Calu3 (cell line): ENCODE data around the gene PNMA1. TPM values are rescaled to one million over a fixed set of nuclear protein-coding genes. Genes with fewer than 3 reads are reported as not detected.

Experiments
- BruUV-seq: library from RNA; stranded (reverse); fragments of 400-500 nt; replicated peaks from 2 replicates; lab custom pipeline; 2021; lab: Mats Ljungman, UMichigan
- CTCF ChIA-PET: fragments of 300-600 bp; sonication (Branson Sonifier 250); formaldehyde crosslinking; loops from one replicate; lab custom pipeline; 2022; ENCODE audit warnings: antibody characterized with exemption; lab: Charles Lee
- DNase-seq: peaks from one replicate; pipeline ENCODE4 v3.0.0; 2022
- H3K27ac Mint-ChIP-seq: one replicate; pipeline ENCODE4 v1.8.0; 2022; ENCODE audit warnings: mixed read lengths; ENCODE audit not compliant: unreplicated experiment
- H3K27me3 Mint-ChIP-seq: one replicate; pipeline ENCODE4 v1.8.0; 2022; ENCODE audit warnings: mixed read lengths; ENCODE audit not compliant: unreplicated experiment
- H3K36me3 Mint-ChIP-seq: one replicate; pipeline ENCODE4 v1.8.0; 2022; ENCODE audit warnings: mild to moderate bottlenecking, moderate library complexity, mixed read lengths; ENCODE audit not compliant: insufficient read depth, unreplicated experiment
- H3K4me1 Mint-ChIP-seq: one replicate; pipeline ENCODE4 v1.8.0; 2022; ENCODE audit warnings: mild to moderate bottlenecking, low read depth, mixed read lengths; ENCODE audit not compliant: unreplicated experiment
- H3K4me3 Mint-ChIP-seq: one replicate; pipeline ENCODE4 v1.8.0; 2022; ENCODE audit warnings: mild to moderate bottlenecking, low read depth, moderate library complexity, mixed read lengths; ENCODE audit not compliant: unreplicated experiment
- H3K9me3 Mint-ChIP-seq: one replicate; pipeline ENCODE4 v1.8.0; 2022; ENCODE audit warnings: low read depth, mixed read lengths; ENCODE audit not compliant: unreplicated experiment
- intact Hi-C: fragments of 100-400 bp; cut with micrococcal nuclease; formaldehyde crosslinking; loops from one replicate; pipeline ENCODE4 v1.10.0; 2022; ENCODE audit not compliant: unreplicated experiment
- total RNA-seq: library from RNA; stranded (reverse); gene quantifications from 2 replicates; pipeline ENCODE4 v1.2.3, GENCODE V29; 2022
- TF ChIP-seq, protein P1 (sequence below): fragments of 200-600 bp; IDR thresholded peaks from one replicate; pipeline ENCODE4 v1.8.0; 2022; ENCODE audit warnings: antibody characterized with exemption; ENCODE audit not compliant: unreplicated experiment

PNMA1 gene
- total RNA-seq, 1 experiment from 2014 or later: 37.2 TPM

DNA sequence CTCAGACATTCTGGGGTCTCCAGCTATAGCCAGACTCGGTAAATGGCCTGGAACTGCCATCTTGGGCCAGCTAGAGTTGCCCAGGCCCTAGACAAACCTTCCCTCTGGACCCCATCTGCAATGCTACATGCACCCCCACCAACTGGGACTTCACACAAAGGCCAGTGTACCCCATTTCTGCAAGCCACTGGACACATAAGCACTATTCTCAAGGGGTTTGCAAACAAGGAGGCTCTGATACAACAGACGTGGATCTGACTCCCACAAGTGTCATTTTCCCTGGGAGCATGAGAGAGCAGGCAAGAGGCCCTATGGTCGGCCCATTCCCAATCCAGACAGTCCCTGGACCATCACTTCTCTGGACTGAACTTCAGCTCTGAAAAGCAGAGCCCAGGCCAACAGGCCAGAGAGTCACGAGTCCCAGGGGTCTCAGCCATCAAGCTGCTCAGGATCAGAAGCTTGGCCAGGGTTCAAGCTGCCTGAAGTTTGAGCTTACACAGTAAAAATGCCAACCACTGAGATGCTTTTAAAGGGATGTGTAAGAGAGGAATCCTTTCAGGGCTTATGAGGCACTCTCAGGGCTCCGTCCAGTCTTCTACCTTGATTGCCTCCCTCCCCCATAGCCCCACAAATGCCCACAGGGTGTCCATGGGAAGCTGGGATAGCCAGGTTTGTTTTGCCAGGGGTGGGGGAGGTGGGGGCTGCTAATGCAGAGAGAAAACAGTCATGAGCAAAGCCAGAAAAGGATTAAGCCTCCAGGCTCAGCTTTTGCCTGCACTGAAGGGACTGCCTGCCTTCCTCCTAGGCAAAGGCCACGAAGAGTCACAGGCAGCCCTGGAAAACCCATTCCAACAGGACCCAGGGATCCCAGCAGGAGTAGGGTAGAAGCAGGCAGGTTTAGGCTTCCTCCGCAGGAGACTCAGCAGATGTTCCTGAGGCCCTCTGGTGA, 31.7 kb upstream of the PNMA1 start:
- CTCF ChIA-PET: interaction anchor here (0.6 to 1.9 kb wide), 5 partner anchors 13 to 84 kb away, joined by 3 to 11 read pairs (median 4); a partner anchor contains a TSS

DNA sequence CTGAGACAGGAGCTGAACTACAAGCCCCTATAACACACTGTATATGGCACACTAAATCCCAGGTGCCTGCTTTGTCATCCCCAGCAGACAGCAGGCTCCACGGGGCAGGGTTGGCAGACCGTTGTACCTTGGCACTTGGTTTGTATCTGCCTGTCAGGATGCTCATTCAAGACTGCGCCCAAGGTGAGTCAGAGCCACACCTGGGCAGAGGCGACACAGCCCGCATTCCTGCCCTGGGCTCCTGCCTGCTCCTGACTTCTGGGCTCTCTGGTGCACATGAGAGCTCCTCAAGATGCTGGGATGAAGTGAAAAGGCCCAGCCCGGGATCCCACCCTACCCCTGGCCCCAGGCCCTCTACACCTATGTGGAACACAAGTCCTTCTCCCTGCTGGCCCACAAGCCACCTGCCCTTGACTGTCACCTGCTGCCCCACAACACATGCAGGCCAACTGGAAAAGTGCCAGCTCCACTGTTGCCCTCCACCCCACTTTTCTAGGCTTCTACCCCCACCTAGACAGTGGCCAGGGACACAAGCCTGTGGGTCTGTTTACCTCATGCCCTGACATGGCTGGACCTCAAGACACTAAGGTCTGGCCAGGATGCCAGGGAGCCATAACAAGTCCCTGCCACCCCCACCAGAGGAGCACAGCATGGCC, 30.8 kb upstream of the PNMA1 start:
- DNase-seq: peak; percentile 79
- no peaks in the 10 kb centered on the region for H3K27me3 Mint-ChIP-seq
- CTCF ChIA-PET: interaction anchor here (1.1 to 1.9 kb wide), 4 partner anchors 14 to 85 kb away, joined by 3 to 11 read pairs (median 6); a partner anchor contains a TSS
- H3K36me3 Mint-ChIP-seq: peaks cover 31% of the 10 kb centered on the region
- TF ChIP-seq, protein P1, sequence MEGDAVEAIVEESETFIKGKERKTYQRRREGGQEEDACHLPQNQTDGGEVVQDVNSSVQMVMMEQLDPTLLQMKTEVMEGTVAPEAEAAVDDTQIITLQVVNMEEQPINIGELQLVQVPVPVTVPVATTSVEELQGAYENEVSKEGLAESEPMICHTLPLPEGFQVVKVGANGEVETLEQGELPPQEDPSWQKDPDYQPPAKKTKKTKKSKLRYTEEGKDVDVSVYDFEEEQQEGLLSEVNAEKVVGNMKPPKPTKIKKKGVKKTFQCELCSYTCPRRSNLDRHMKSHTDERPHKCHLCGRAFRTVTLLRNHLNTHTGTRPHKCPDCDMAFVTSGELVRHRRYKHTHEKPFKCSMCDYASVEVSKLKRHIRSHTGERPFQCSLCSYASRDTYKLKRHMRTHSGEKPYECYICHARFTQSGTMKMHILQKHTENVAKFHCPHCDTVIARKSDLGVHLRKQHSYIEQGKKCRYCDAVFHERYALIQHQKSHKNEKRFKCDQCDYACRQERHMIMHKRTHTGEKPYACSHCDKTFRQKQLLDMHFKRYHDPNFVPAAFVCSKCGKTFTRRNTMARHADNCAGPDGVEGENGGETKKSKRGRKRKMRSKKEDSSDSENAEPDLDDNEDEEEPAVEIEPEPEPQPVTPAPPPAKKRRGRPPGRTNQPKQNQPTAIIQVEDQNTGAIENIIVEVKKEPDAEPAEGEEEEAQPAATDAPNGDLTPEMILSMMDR: no peak
- peaks cover 67% of the 10 kb centered on the region for H3K4me1 Mint-ChIP-seq
- BruUV-seq: no TSS peak
- H3K9me3 Mint-ChIP-seq: no peaks in the 10 kb centered on the region
- H3K4me3 Mint-ChIP-seq: peak overlapping the region; percentile 45
- intact Hi-C loops: loop anchor here (5.0 kb wide), 1 partner anchor 82 kb away; no protein-coding TSS in a partner anchor
- peak overlapping the region; percentile 94 for H3K27ac Mint-ChIP-seq

More for the DNA sequence above, 31.7 kb upstream of the PNMA1 start:
- Mint-ChIP-seq H3K4me1 (peaks cover 74% of the 10 kb centered on the region), H3K9me3 (no peaks in the 10 kb centered on the region), H3K27ac (peak overlapping the region; percentile 94), H3K4me3 (no peak overlapping the region), H3K36me3 (peaks cover 24% of the 10 kb centered on the region), H3K27me3 (no peaks in the 10 kb centered on the region)
- TF ChIP-seq, protein P1: no peak
- no TSS peak for BruUV-seq
- no peak for DNase-seq
- intact Hi-C loops: no loop called here

DNA sequence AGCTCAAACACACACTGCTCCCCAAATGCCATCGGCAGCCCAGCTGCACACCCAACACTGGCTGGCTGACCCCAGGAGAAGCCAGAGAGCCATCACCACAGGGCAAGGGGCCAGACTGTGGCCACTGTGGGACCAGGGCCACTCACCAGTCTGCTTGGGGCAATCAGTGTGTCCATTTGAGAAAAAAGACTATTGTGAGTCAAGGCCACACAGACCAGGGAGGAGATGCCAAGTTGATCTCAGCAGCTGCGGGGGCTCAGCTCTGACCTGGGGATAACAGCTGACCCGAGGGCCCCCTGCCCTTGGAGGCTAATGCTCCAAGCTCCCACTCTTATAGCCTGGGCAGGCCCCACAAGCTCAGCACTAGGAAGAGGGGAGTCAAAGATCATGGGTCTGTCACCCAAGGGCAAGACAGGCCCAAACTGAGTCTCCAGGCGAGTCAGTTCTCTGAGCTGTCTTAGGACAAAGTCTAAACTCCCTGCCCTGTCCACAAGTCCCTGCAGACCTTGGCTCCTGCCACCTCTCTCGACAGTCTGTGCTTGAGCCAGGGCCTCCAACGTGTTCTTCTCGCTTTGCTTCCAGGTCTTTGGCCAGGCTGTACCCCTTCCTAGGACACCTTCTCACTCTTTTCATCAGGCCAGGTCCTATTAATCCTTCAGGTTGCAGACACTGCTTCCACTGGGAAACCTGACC, 30.1 kb upstream of the PNMA1 start:
- no peak for DNase-seq
- TF ChIP-seq, protein P1: no peak
- H3K4me1 Mint-ChIP-seq: peaks cover 65% of the 10 kb centered on the region
- peaks cover 31% of the 10 kb centered on the region for H3K36me3 Mint-ChIP-seq
- H3K9me3 Mint-ChIP-seq: no peaks in the 10 kb centered on the region
- CTCF ChIA-PET: interaction anchor here (0.6 to 1.9 kb wide), 6 partner anchors 11 to 110 kb away, joined by 3 to 11 read pairs (median 4); a partner anchor contains a TSS
- peak overlapping the region; percentile 94 for H3K27ac Mint-ChIP-seq
- H3K27me3 Mint-ChIP-seq: no peaks in the 10 kb centered on the region
- intact Hi-C loops: loop anchor here (5.0 kb wide), 1 partner anchor 83 kb away; no protein-coding TSS in a partner anchor
- H3K4me3 Mint-ChIP-seq: peak overlapping the region; percentile 45
- BruUV-seq: no TSS peak
